Neural progenitor cell (in vitro differentiated cells): Measurements from ENCODE around the gene ARHGEF19. TPM values are rescaled to one million over a fixed set of nuclear protein-coding genes. Genes with fewer than 3 reads are reported as not detected.
A peak's percentile ranks its signal among the peaks of the same experiment; 100 is the strongest.

Experiments used
- DNase-seq: peaks from one replicate; pipeline ENCODE4 v3.0.0-alpha.2; 2016; ENCODE audit warnings: low spot score
- H2AFZ ChIP-seq: fragments of 200-600 bp; sonication (generic); replicated peaks from 2 replicates; pipeline ENCODE4 v1.6.1; 2016; ENCODE audit warnings: antibody characterized with exemption
- H3F3A ChIP-seq: fragments of 200-600 bp; sonication (generic); 2 replicates; pipeline ENCODE4 v1.6.1; 2016; ENCODE audit warnings: antibody characterized with exemption, low read depth
- H3K27ac ChIP-seq: fragments of 200-600 bp; sonication (generic); 2 replicates; pipeline ENCODE4 v1.5.1; 2016; ENCODE audit warnings: mild to moderate bottlenecking
- H3K27me3 ChIP-seq: fragments of 200-600 bp; sonication (generic); 2 replicates; pipeline ENCODE4 v1.6.1; 2016; ENCODE audit warnings: mild to moderate bottlenecking, moderate library complexity
- H3K36me3 ChIP-seq: fragments of 200-600 bp; sonication (generic); 2 replicates; pipeline ENCODE4 v1.5.1; 2016
- H3K4me1 ChIP-seq: fragments of 200-600 bp; sonication (generic); 2 replicates; pipeline ENCODE4 v1.6.1; 2016; ENCODE audit warnings: mixed run types
- H3K4me2 ChIP-seq: fragments of 200-600 bp; sonication (generic); 2 replicates; pipeline ENCODE4 v1.6.1; 2016
- H3K4me3 ChIP-seq: fragments of 200-600 bp; sonication (generic); 2 replicates; pipeline ENCODE4 v1.5.1; 2016
- H3K79me2 ChIP-seq: fragments of 200-600 bp; sonication (generic); 2 replicates; pipeline ENCODE4 v1.6.1; 2016; ENCODE audit warnings: low read depth
- H3K9ac ChIP-seq: fragments of 200-600 bp; sonication (generic); 2 replicates; pipeline ENCODE4 v1.6.1; 2016
- H3K9me3 ChIP-seq: fragments of 200-600 bp; sonication (generic); 2 replicates; pipeline ENCODE4 v1.5.1; 2016; ENCODE audit warnings: low read depth
- H4K20me1 ChIP-seq: fragments of 200-600 bp; sonication (generic); 2 replicates; pipeline ENCODE4 v1.6.1; 2016; ENCODE audit warnings: low read depth
- H3K27ac Mint-ChIP-seq: 3 replicates; pipeline ENCODE4 v1.8.0; 2021; ENCODE audit warnings: mixed read lengths
- H3K27me3 Mint-ChIP-seq: 2 replicates; pipeline ENCODE4 v1.8.0; 2022; ENCODE audit warnings: low read depth, mild to moderate bottlenecking, inconsistent platforms, moderate library complexity, mixed read lengths; ENCODE audit not compliant: insufficient read depth
- H3K36me3 Mint-ChIP-seq: 3 replicates; pipeline ENCODE4 v1.8.0; 2021; ENCODE audit warnings: mixed read lengths
- H3K4me1 Mint-ChIP-seq: 3 replicates; pipeline ENCODE4 v1.8.0; 2021; ENCODE audit warnings: mixed read lengths
- H3K4me3 Mint-ChIP-seq: 3 replicates; pipeline ENCODE4 v1.8.0; 2021; ENCODE audit warnings: mild to moderate bottlenecking, moderate library complexity, mixed read lengths
- H3K9me3 Mint-ChIP-seq: 3 replicates; pipeline ENCODE4 v1.8.0; 2020; ENCODE audit warnings: mixed read lengths
- EZH2 ChIP-seq: fragments of 200-600 bp; sonication (generic); IDR thresholded peaks from 2 replicates; pipeline ENCODE4 v1.6.1; 2017; ENCODE audit warnings: antibody characterized with exemption, mild to moderate bottlenecking, moderate library complexity
- EZH2phosphoT487 ChIP-seq: fragments of 200-600 bp; sonication (generic); IDR thresholded peaks from 2 replicates; pipeline ENCODE4 v1.6.1; 2017; ENCODE audit warnings: antibody characterized with exemption
- total RNA-seq: library from RNA; depleted of rRNA; stranded (reverse); fragments of >200 nt; gene quantifications from 2 replicates; pipeline ENCODE4 v1.2.3, GENCODE V29; 2015; ENCODE audit warnings: low replicate concordance
- TF ChIP-seq, protein P1 (sequence below): fragments of 200-600 bp; sonication (generic); IDR thresholded peaks from 2 replicates; pipeline ENCODE4 v1.5.1; 2017; ENCODE audit warnings: antibody characterized with exemption, mild to moderate bottlenecking

The ARHGEF19 gene
- total RNA-seq, 1 donor from 2014 or later = 10.9 TPM

DNA sequence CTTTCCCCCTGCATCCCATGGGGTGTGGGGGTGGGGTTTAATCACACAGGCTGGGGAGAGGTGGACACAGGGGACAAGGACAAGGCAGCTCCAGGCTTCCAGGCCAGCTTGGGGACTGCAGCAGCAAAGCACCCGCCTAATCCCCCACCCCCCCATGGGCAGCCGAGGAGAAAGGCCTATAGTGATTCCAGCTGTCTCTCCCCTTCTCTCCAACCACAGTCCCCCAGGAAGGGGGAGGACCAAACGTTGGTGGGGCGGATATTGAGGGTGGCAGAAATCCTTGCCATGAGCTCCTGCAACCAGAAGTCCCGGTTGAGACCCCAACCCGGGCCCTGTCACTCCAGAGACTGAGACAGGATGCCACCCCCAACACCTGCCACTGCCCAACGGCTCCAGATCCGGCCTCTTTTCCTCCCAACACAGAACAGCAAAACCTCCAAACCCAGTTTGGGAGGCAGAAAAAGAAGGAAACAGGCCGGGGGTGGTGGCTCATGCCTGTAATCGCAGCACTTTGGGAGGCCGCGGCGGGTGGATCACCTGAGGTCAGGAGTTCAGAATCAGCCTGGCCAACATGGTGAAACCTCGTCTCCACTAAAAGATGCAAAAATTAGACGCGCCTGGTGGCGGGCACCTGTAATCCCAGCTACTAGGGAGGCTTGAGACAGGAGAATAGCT, 58.3 kb downstream of the ARHGEF19 start:
- Histone ChIP-seq H4K20me1 (peaks cover 60% of the 10 kb centered on the region), H3K4me2 (peak overlapping the region; percentile 98), H3K9ac (no peak overlapping the region), H3K9me3 (no peaks in the 10 kb centered on the region), H3F3A (peaks cover 35% of the 10 kb centered on the region), H3K4me1 (peaks cover 52% of the 10 kb centered on the region), H3K36me3 (no peaks in the 10 kb centered on the region), H3K27ac (no peak overlapping the region), H2AFZ (no peak overlapping the region), H3K27me3 (peaks cover 26% of the 10 kb centered on the region), H3K4me3 (peak overlapping the region; percentile 77), H3K79me2 (peaks cover 66% of the 10 kb centered on the region)
- H3K27ac Mint-ChIP-seq = no peak overlapping the region
- peak overlapping the region; percentile 97 for H3K4me3 Mint-ChIP-seq
- peaks cover 53% of the 10 kb centered on the region for H3K4me1 Mint-ChIP-seq
- peak; percentile 70 for DNase-seq
- no peak for TF ChIP-seq EZH2
- TF ChIP-seq EZH2phosphoT487 = no peak
- TF ChIP-seq, protein P1, sequence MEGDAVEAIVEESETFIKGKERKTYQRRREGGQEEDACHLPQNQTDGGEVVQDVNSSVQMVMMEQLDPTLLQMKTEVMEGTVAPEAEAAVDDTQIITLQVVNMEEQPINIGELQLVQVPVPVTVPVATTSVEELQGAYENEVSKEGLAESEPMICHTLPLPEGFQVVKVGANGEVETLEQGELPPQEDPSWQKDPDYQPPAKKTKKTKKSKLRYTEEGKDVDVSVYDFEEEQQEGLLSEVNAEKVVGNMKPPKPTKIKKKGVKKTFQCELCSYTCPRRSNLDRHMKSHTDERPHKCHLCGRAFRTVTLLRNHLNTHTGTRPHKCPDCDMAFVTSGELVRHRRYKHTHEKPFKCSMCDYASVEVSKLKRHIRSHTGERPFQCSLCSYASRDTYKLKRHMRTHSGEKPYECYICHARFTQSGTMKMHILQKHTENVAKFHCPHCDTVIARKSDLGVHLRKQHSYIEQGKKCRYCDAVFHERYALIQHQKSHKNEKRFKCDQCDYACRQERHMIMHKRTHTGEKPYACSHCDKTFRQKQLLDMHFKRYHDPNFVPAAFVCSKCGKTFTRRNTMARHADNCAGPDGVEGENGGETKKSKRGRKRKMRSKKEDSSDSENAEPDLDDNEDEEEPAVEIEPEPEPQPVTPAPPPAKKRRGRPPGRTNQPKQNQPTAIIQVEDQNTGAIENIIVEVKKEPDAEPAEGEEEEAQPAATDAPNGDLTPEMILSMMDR = no peak
- H3K36me3 Mint-ChIP-seq = no peaks in the 10 kb centered on the region
- peaks cover 20% of the 10 kb centered on the region for H3K27me3 Mint-ChIP-seq
- no peaks in the 10 kb centered on the region for H3K9me3 Mint-ChIP-seq

DNA sequence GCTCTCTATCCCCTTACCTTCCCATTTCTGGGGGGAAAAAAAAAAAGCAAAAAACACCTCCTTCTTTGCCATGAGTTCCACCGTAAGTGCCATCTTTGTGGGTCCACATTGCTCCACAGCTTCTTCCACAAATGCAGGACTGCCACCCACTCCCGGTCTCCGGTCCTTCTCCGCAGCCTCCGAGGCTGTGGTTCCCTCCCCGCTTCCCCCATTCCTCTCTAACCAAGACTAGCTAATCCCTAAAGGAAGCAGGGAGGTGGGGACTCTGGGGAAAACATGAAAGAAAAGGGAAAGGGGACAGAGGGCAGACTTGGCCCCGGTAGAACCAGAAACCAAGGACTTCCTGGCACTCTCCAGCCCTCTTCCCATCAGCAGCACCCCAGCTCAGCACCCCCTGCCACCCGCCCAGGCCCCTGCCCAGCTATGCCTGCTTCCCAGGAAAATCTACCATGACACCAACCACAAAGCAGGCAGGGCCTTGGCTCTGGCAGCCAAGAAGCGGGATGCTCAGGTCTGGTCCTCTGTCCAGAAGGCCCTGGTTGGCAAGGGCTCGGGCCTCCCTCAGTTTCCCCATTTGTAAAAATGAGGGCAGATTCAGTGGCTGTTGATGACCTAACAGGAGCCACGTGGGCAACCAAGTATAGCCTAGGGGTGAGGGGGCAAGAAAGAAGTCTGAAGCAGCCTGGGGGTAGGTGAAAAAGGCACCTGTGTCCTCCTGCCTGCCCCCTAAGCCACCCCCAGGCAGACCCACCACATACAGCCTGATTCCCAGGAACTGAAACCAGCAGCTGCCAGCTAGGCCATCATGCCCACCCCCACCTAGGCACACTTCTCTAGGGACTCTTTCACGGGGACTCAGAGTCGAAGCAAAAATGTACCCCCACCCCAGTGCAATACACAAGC, 59.1 kb downstream of the ARHGEF19 start:
- peaks cover 36% of the 10 kb centered on the region for H3F3A ChIP-seq
- peak; percentile 75 for DNase-seq
- H3K9ac ChIP-seq = no peak overlapping the region
- peaks cover 48% of the 10 kb centered on the region for H3K4me1 Mint-ChIP-seq
- peaks cover 52% of the 10 kb centered on the region for H3K4me1 ChIP-seq
- no peaks in the 10 kb centered on the region for H3K9me3 Mint-ChIP-seq
- H4K20me1 ChIP-seq = peaks cover 63% of the 10 kb centered on the region
- peak overlapping the region; percentile 97 for H3K4me3 Mint-ChIP-seq
- peaks cover 26% of the 10 kb centered on the region for H3K27me3 ChIP-seq
- peaks cover 67% of the 10 kb centered on the region for H3K79me2 ChIP-seq
- H3K36me3 ChIP-seq = no peaks in the 10 kb centered on the region
- no peak overlapping the region for H2AFZ ChIP-seq
- peaks cover 6% of the 10 kb centered on the region for H3K36me3 Mint-ChIP-seq
- TF ChIP-seq EZH2phosphoT487 = no peak
- TF ChIP-seq, protein P1 = no peak
- TF ChIP-seq EZH2 = no peak
- peak overlapping the region; percentile 75 for H3K27ac ChIP-seq
- peaks cover 16% of the 10 kb centered on the region for H3K27me3 Mint-ChIP-seq
- peak overlapping the region; percentile 94 for H3K27ac Mint-ChIP-seq
- no peaks in the 10 kb centered on the region for H3K9me3 ChIP-seq
- H3K4me2 ChIP-seq = peak overlapping the region; percentile 98
- H3K4me3 ChIP-seq = peak overlapping the region; percentile 77

- TF ChIP-seq EZH2phosphoT487 = no peak
- TF ChIP-seq, protein P1 = no peak
- no peak for TF ChIP-seq EZH2
- peak overlapping the region; percentile 97 for H3K4me3 Mint-ChIP-seq
- H3K9me3 ChIP-seq = no peaks in the 10 kb centered on the region
- H3K27me3 Mint-ChIP-seq = peaks cover 16% of the 10 kb centered on the region
- H4K20me1 ChIP-seq = peaks cover 68% of the 10 kb centered on the region
- peak overlapping the region; percentile 75 for H3K27ac ChIP-seq
- H3K4me2 ChIP-seq = peak overlapping the region; percentile 98
- H3F3A ChIP-seq = peaks cover 43% of the 10 kb centered on the region
- no peak overlapping the region for H2AFZ ChIP-seq
- H3K9ac ChIP-seq = peak overlapping the region; percentile 33
- H3K36me3 ChIP-seq = peaks cover 3% of the 10 kb centered on the region
- H3K4me3 ChIP-seq = peak overlapping the region; percentile 77
- no peaks in the 10 kb centered on the region for H3K9me3 Mint-ChIP-seq
- H3K4me1 ChIP-seq = peaks cover 52% of the 10 kb centered on the region
- H3K4me1 Mint-ChIP-seq = peaks cover 50% of the 10 kb centered on the region
- peaks cover 12% of the 10 kb centered on the region for H3K36me3 Mint-ChIP-seq
- H3K27ac Mint-ChIP-seq = no peak overlapping the region
- peak; percentile 82 for DNase-seq
- peaks cover 74% of the 10 kb centered on the region for H3K79me2 ChIP-seq
- H3K27me3 ChIP-seq = peaks cover 22% of the 10 kb centered on the region
These were observed 59.9 kb downstream of the ARHGEF19 start for GRCh38 chr1:16152481-16153087.
